ENCODE results near the gene SGCD. TPM values are rescaled to one million over a fixed set of nuclear protein-coding genes. Genes with fewer than 3 reads are reported as not detected.

Gene SGCD
- total and polyA plus RNA-seq, 2 of the 4 experiments (the other 2 are of a cell fraction) = 5.8 to 10.6 TPM

DNA sequence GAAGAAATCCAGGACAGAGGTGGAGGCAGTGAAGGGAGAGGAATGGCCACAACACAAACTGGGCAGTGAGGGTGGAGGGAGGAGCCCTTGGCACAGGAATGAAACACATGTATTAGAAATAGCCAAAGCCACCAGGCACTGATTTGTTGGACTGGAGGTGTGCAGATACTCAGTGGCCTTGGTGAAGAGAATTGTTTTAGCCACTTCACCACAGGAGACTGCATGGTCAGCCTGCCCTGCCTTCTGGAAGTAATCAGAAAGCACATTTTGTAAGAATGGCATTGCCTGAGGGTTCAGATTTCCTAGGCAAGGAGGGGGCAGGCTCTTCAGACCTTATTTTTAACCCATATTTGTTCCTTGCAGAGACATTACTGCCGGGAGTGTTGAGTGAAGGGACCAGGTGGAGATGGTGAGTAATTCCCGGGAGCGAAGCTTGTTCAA, 2.2 kb downstream of the SGCD start:
- no peak overlapping the region; the same call in 1 of the 2 replicates for H3K14ac ChIP-seq (replicated peaks; ENCODE audit: low read depth, low read length)
- peak overlapping the region; percentile 5; the same call in 1 of the 2 replicates for H2AK5ac ChIP-seq (ENCODE audit: low read depth, low read length)
- in situ Hi-C loops (cut with MboI; ENCODE audit: low sequenced_read_pairs) (loop anchor here (10.0 kb wide), 1 partner anchor 374 kb away; no protein-coding TSS in a partner anchor), intact Hi-C loops (cut with micrococcal nuclease) (loop anchor here (5.0 to 10.0 kb wide), 4 partner anchors 148 to 604 kb away; no protein-coding TSS in a partner anchor), dilution Hi-C loops (cut with HindIII; ENCODE audit: low sequenced_read_pairs, unreplicated experiment) (no loop called here)
- no TSS peak for BruUV-seq (replicated peaks)
- peaks cover 10% of the 10 kb centered on the region for H3K4me1 ChIP-seq (ENCODE audit: control insufficient read depth, insufficient read depth, low read length)
- H4K8ac ChIP-seq (ENCODE audit: low read depth in 2 of 2, low read length in 2 of 2) = peak overlapping the region in 1 of 2 experiments; percentile 0; a peak in 1 of 4 replicates
- H4K91ac ChIP-seq (ENCODE audit: insufficient read depth, low read depth, low read length) = peak overlapping the region; percentile 54; the same call in 1 of the 2 replicates
- H3K27ac ChIP-seq (ENCODE audit: insufficient read depth, low read length) = peak overlapping the region; percentile 31; the same call in 1 of the 2 replicates
- H3K27me3 ChIP-seq (ENCODE audit: control insufficient read depth, insufficient read depth, low read length) = no peaks in the 10 kb centered on the region
- no peaks in the 10 kb centered on the region for H4K20me1 ChIP-seq (ENCODE audit: insufficient read depth, low read length)
- no peak overlapping the region for H2AK9ac ChIP-seq (replicated peaks; ENCODE audit: low read depth, low read length, poor library complexity)
- H3K4ac ChIP-seq (ENCODE audit: low read depth, low read length) = peak overlapping the region; percentile 12; the same call in 1 of the 2 replicates
- no peak overlapping the region for H2AFZ ChIP-seq (replicated peaks; ENCODE audit: low read length, poor library complexity)
- no peak overlapping the region for H2BK5ac ChIP-seq (ENCODE audit: low read depth, low read length, poor library complexity, severe bottlenecking)
- H3K23ac ChIP-seq (ENCODE audit: low read depth, low read length) = no peak overlapping the region; the same call in 1 of the 2 replicates
- H2BK15ac ChIP-seq (ENCODE audit: low read depth, low read length) = 0 out of 3 replicates have a peak overlapping the region, but pooled peaks have one; percentile 44
- no peaks in the 10 kb centered on the region for H3K9me3 ChIP-seq (ENCODE audit: control insufficient read depth, insufficient read depth, low read length)
- DNase-seq = no peak
- peaks cover 7% of the 10 kb centered on the region for H3K9me1 ChIP-seq (ENCODE audit: insufficient read depth, low read length)
- ATAC-seq (ENCODE audit: low read depth) = no peak
- H3K79me1 ChIP-seq (ENCODE audit: low read depth in 1 of 2, low read length in 2 of 2) = peaks cover 0 to 14% of the 10 kb centered on the region in 2 experiments; a peak in 3 of 4 replicates
- ChIA-PET POLR2A (ENCODE audit: unreplicated experiment) (no interaction called here), CTCF (interaction anchor here (0.6 to 1.0 kb wide), 2 partner anchors 38 to 249 kb away, joined by 4 to 5 read pairs; no protein-coding TSS in a partner anchor)
- peak overlapping the region; percentile 70; the same call in 1 of the 2 replicates for H3K4me2 ChIP-seq (ENCODE audit: low read depth, low read length)
- peak overlapping the region; percentile 55 for H3K18ac ChIP-seq (ENCODE audit: low read depth, low read length)
- no peak overlapping the region for H3K56ac ChIP-seq (ENCODE audit: extremely low read depth, insufficient read depth, low read length)
- no peak overlapping the region for H3K4me3 ChIP-seq (ENCODE audit: insufficient read depth, low read depth, low read length)
- peaks cover 11% of the 10 kb centered on the region for H3K36me3 ChIP-seq (ENCODE audit: control insufficient read depth, insufficient read depth, low read length)
- peak overlapping the region; percentile 51; the same call in 1 of the 2 replicates for H3K9ac ChIP-seq (ENCODE audit: low read depth, low read length)
- WGBS, 2 experiments (ENCODE audit: extremely low coverage in 2 of 2, insufficient read length in 1 of 2) = no CpG with 5 or more reads among the region's 3 CpGs
- H2BK20ac ChIP-seq (ENCODE audit: low read depth, low read length) = no peak overlapping the region
- peak overlapping the region; percentile 23 for H2BK120ac ChIP-seq (ENCODE audit: low read depth, low read length)
- H4K5ac ChIP-seq (ENCODE audit: low read depth, low read length) = peak overlapping the region; percentile 37
- TF ChIP-seq SMC3 (IDR thresholded peaks at IDR 0.05; ENCODE audit: low read depth, low read length) (no peak), POLR2A (IDR thresholded peaks at IDR 0.05; ENCODE audit: low read depth, low read length) (no peak)
- TF ChIP-seq, protein P1, sequence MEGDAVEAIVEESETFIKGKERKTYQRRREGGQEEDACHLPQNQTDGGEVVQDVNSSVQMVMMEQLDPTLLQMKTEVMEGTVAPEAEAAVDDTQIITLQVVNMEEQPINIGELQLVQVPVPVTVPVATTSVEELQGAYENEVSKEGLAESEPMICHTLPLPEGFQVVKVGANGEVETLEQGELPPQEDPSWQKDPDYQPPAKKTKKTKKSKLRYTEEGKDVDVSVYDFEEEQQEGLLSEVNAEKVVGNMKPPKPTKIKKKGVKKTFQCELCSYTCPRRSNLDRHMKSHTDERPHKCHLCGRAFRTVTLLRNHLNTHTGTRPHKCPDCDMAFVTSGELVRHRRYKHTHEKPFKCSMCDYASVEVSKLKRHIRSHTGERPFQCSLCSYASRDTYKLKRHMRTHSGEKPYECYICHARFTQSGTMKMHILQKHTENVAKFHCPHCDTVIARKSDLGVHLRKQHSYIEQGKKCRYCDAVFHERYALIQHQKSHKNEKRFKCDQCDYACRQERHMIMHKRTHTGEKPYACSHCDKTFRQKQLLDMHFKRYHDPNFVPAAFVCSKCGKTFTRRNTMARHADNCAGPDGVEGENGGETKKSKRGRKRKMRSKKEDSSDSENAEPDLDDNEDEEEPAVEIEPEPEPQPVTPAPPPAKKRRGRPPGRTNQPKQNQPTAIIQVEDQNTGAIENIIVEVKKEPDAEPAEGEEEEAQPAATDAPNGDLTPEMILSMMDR (conservative IDR thresholded peaks at IDR 0.05; ENCODE audit: low read depth, low read length) = no peak

Measured in IMR-90 (cell line).